Measurements from ENCODE around the gene MAN1A1. TPM values are rescaled to one million over a fixed set of nuclear protein-coding genes. Genes with fewer than 3 reads are reported as not detected.

MAN1A1 gene
- total RNA-seq, 4 donors from 2014 or later: 17.8 to 34.7 (median 29.9) TPM

- 79% methylated on average over 1 of the region's 1 CpG for WGBS
- DNase-seq (ENCODE audit: low spot score in 2 of 2): no peak
- H3K4me1 ChIP-seq: no peaks in the 10 kb centered on the region
- TF ChIP-seq CTCF (IDR thresholded peaks at IDR 0.05): no peak
- no peak for TF ChIP-seq POLR2AphosphoS5 (IDR thresholded peaks at IDR 0.05)
- no peak for TF ChIP-seq POLR2A (IDR thresholded peaks at IDR 0.05)
- no peak for TF ChIP-seq EP300 (IDR thresholded peaks at IDR 0.05)
- H3K27me3 ChIP-seq: no peaks in the 10 kb centered on the region
- H3K4me3 ChIP-seq: no peak overlapping the region
- no peak overlapping the region for H3K27ac ChIP-seq
- peaks cover 31% of the 10 kb centered on the region for H3K36me3 ChIP-seq
- H3K9me3 ChIP-seq: no peaks in the 10 kb centered on the region
Observed at GRCh38 chr6:119200512-119201175, 148.9 kb downstream of the MAN1A1 start.

- Histone ChIP-seq H3K27ac (no peak overlapping the region), H3K9me3 (no peaks in the 10 kb centered on the region), H3K4me1 (no peaks in the 10 kb centered on the region), H3K36me3 (peaks cover 24% of the 10 kb centered on the region), H3K27me3 (no peaks in the 10 kb centered on the region), H3K4me3 (no peak overlapping the region)
- no peak for DNase-seq (ENCODE audit: low spot score in 2 of 2)
- WGBS: 95% methylated on average over 5 of the region's 5 CpGs
- TF ChIP-seq POLR2A (IDR thresholded peaks at IDR 0.05) (no peak), CTCF (IDR thresholded peaks at IDR 0.05) (no peak), EP300 (IDR thresholded peaks at IDR 0.05) (no peak), POLR2AphosphoS5 (IDR thresholded peaks at IDR 0.05) (no peak)
Observed at GRCh38 chr6:119197271-119197670, 152.3 kb downstream of the MAN1A1 start.

- Histone ChIP-seq H3K4me1 (no peaks in the 10 kb centered on the region), H3K36me3 (peaks cover 24% of the 10 kb centered on the region), H3K27me3 (no peaks in the 10 kb centered on the region), H3K4me3 (no peak overlapping the region), H3K27ac (no peak overlapping the region), H3K9me3 (no peaks in the 10 kb centered on the region)
- DNase-seq (ENCODE audit: low spot score in 2 of 2): no peak
- 79% methylated on average over 4 of the region's 4 CpGs for WGBS
- TF ChIP-seq POLR2AphosphoS5 (IDR thresholded peaks at IDR 0.05) (no peak), POLR2A (IDR thresholded peaks at IDR 0.05) (no peak), EP300 (IDR thresholded peaks at IDR 0.05) (no peak), CTCF (IDR thresholded peaks at IDR 0.05) (no peak)
Observed at GRCh38 chr6:119196715-119197114, 152.8 kb downstream of the MAN1A1 start.

- Histone ChIP-seq H3K4me3 (no peak overlapping the region), H3K27ac (no peak overlapping the region), H3K9me3 (no peaks in the 10 kb centered on the region), H3K27me3 (no peaks in the 10 kb centered on the region), H3K4me1 (no peaks in the 10 kb centered on the region), H3K36me3 (peaks cover 20% of the 10 kb centered on the region)
- 71% methylated on average over 5 of the region's 5 CpGs for WGBS
- TF ChIP-seq CTCF (IDR thresholded peaks at IDR 0.05) (no peak), POLR2A (IDR thresholded peaks at IDR 0.05) (no peak), POLR2AphosphoS5 (IDR thresholded peaks at IDR 0.05) (no peak), EP300 (IDR thresholded peaks at IDR 0.05) (no peak)
- no peak for DNase-seq (ENCODE audit: low spot score in 2 of 2)
Observed at GRCh38 chr6:119195848-119196247, 153.7 kb downstream of the MAN1A1 start.

GRCh38 chr6:119195204-119195603 is 154.4 kb downstream of the MAN1A1 start:
- DNase-seq (ENCODE audit: low spot score in 2 of 2): no peak
- Histone ChIP-seq H3K27me3 (no peaks in the 10 kb centered on the region), H3K4me3 (no peak overlapping the region), H3K36me3 (peaks cover 19% of the 10 kb centered on the region), H3K27ac (no peak overlapping the region), H3K9me3 (no peaks in the 10 kb centered on the region), H3K4me1 (no peaks in the 10 kb centered on the region)
- WGBS: 95% methylated on average over 2 of the region's 2 CpGs
- no peak for TF ChIP-seq POLR2AphosphoS5 (IDR thresholded peaks at IDR 0.05)
- TF ChIP-seq CTCF (IDR thresholded peaks at IDR 0.05): no peak
- TF ChIP-seq EP300 (IDR thresholded peaks at IDR 0.05): no peak
- no peak for TF ChIP-seq POLR2A (IDR thresholded peaks at IDR 0.05)

Data from suprapubic skin (tissue), 4 donors.